Natural killer cell treated with Interleukin-12 subunit alpha and Interleukin-12 subunit beta and Interleukin-15 and Interleukin-18, amount 100 ng/mL, for 72 hours (primary cell): Measurements from ENCODE around the gene GFRA1. TPM values are rescaled to one million over a fixed set of nuclear protein-coding genes. Genes with fewer than 3 reads are reported as not detected.

Experiments
- ATAC-seq, 2 donors: fragments of 150-1000 bp; cut with Tn5 transposase in 1 of 2; sonication (Bioruptor Pico), chemical (Tn5 transposase) in 1 of 2; 2 replicates each; pipeline ENCODE4 v1.10.0; 2021
- DNase-seq: peaks from one replicate; pipeline ENCODE4 v3.0.0; 2022; ENCODE audit warnings: low spot score
- H3K27ac Mint-ChIP-seq, 2 donors: 1 replicate in 1 of 2; 2 replicates in 1 of 2; pipeline ENCODE4 v1.8.0; 2022; ENCODE audit warnings: mixed read lengths in 2 of 2, mild to moderate bottlenecking in 1 of 2, moderate library complexity in 1 of 2
- H3K27me3 Mint-ChIP-seq, 2 donors: 1 replicate in 1 of 2; 2 replicates in 1 of 2; pipeline ENCODE4 v1.8.0; 2022; ENCODE audit warnings: mixed read lengths in 2 of 2
- H3K36me3 Mint-ChIP-seq: one replicate; pipeline ENCODE4 v1.8.0; 2022; ENCODE audit warnings: mixed read lengths
- H3K4me1 Mint-ChIP-seq, 2 donors: 1 replicate in 1 of 2; 2 replicates in 1 of 2; pipeline ENCODE4 v1.8.0; 2022; ENCODE audit warnings: low read depth in 2 of 2, mixed read lengths in 2 of 2, mild to moderate bottlenecking in 1 of 2
- H3K4me3 Mint-ChIP-seq: one replicate; pipeline ENCODE4 v1.8.0; 2022; ENCODE audit warnings: mixed read lengths
- H3K9me3 Mint-ChIP-seq: 2 replicates; pipeline ENCODE4 v1.8.0; 2022; ENCODE audit warnings: mixed read lengths
- total RNA-seq, 2 donors: library from RNA; stranded (reverse); gene quantifications; one replicate each; pipeline ENCODE4 v1.2.3, GENCODE V29; 2022

The GFRA1 gene
- total RNA-seq, 2 donors from 2014 or later, result not detected

GRCh38 chr10:116287906-116288501 lies 15.0 kb upstream of the GFRA1 start:
- H3K4me3 Mint-ChIP-seq, result no peak overlapping the region
- no peak overlapping the region for H3K27ac Mint-ChIP-seq
- peaks cover 7% of the 10 kb centered on the region for H3K9me3 Mint-ChIP-seq
- H3K36me3 Mint-ChIP-seq, result no peaks in the 10 kb centered on the region
- no peaks in the 10 kb centered on the region for H3K4me1 Mint-ChIP-seq
- DNase-seq (no peak), ATAC-seq (no peak)
- no peaks in the 10 kb centered on the region for H3K27me3 Mint-ChIP-seq

- ATAC-seq, result no peak
- Mint-ChIP-seq H3K4me1 (no peaks in the 10 kb centered on the region), H3K9me3 (peaks cover 7% of the 10 kb centered on the region), H3K4me3 (no peak overlapping the region), H3K27ac (no peak overlapping the region), H3K36me3 (no peaks in the 10 kb centered on the region), H3K27me3 (no peaks in the 10 kb centered on the region)
- no peak for DNase-seq
These were observed 13.7 kb upstream of the GFRA1 start for GRCh38 chr10:116286626-116287200.

- Mint-ChIP-seq H3K27me3 (peaks cover 0 to 9% of the 10 kb centered on the region in 2 donors), H3K9me3 (no peaks in the 10 kb centered on the region), H3K27ac (no peak overlapping the region), H3K4me3 (no peak overlapping the region), H3K36me3 (peaks cover 5% of the 10 kb centered on the region), H3K4me1 (no peaks in the 10 kb centered on the region)
- no peak for DNase-seq
- ATAC-seq, result no peak
These were observed 8.8 kb upstream of the GFRA1 start for GRCh38 chr10:116281775-116282174.

GRCh38 chr10:116278846-116279245 lies 5.8 kb upstream of the GFRA1 start:
- H3K4me1 Mint-ChIP-seq, result no peaks in the 10 kb centered on the region
- DNase-seq (no peak), ATAC-seq (no peak)
- no peak overlapping the region for H3K4me3 Mint-ChIP-seq
- H3K9me3 Mint-ChIP-seq, result no peaks in the 10 kb centered on the region
- peaks cover 17 to 35% of the 10 kb centered on the region in 2 donors for H3K27me3 Mint-ChIP-seq
- no peak overlapping the region for H3K27ac Mint-ChIP-seq
- peaks cover 5% of the 10 kb centered on the region for H3K36me3 Mint-ChIP-seq

GRCh38 chr10:116276981-116277380 lies 4.0 kb upstream of the GFRA1 start:
- no peak for ATAC-seq
- Mint-ChIP-seq H3K36me3 (peaks cover 11% of the 10 kb centered on the region), H3K9me3 (no peaks in the 10 kb centered on the region), H3K27me3 (peaks cover 21 to 42% of the 10 kb centered on the region in 2 donors), H3K4me3 (no peak overlapping the region), H3K4me1 (peaks cover 0 to 5% of the 10 kb centered on the region in 2 donors), H3K27ac (no peak overlapping the region)
- no peak for DNase-seq

GRCh38 chr10:116274064-116274904 lies 1.3 kb upstream of the GFRA1 start:
- Mint-ChIP-seq H3K9me3 (no peaks in the 10 kb centered on the region), H3K36me3 (peaks cover 11% of the 10 kb centered on the region), H3K27ac (no peak overlapping the region), H3K4me1 (peaks cover 0 to 5% of the 10 kb centered on the region in 2 donors), H3K4me3 (no peak overlapping the region), H3K27me3 (peaks cover 25 to 53% of the 10 kb centered on the region in 2 donors)
- DNase-seq, result no peak
- no peak for ATAC-seq

- Mint-ChIP-seq H3K4me3 (no peak overlapping the region), H3K9me3 (no peaks in the 10 kb centered on the region), H3K4me1 (peaks cover 0 to 5% of the 10 kb centered on the region in 2 donors), H3K27ac (no peak overlapping the region), H3K36me3 (peaks cover 6% of the 10 kb centered on the region), H3K27me3 (peaks cover 29 to 56% of the 10 kb centered on the region in 2 donors)
- no peak for ATAC-seq
- DNase-seq, result no peak
These were observed 1.2 kb downstream of the GFRA1 start for GRCh38 chr10:116271593-116272439.

- no peak overlapping the region for H3K27ac Mint-ChIP-seq
- ATAC-seq (no peak), DNase-seq (no peak)
- no peaks in the 10 kb centered on the region for H3K9me3 Mint-ChIP-seq
- H3K36me3 Mint-ChIP-seq, result peaks cover 6% of the 10 kb centered on the region
- peaks cover 27 to 51% of the 10 kb centered on the region in 2 donors for H3K27me3 Mint-ChIP-seq
- H3K4me3 Mint-ChIP-seq, result no peak overlapping the region
- H3K4me1 Mint-ChIP-seq, result peaks cover 0 to 5% of the 10 kb centered on the region in 2 donors
These were observed 2.0 kb downstream of the GFRA1 start for GRCh38 chr10:116270771-116271592.

- H3K27ac Mint-ChIP-seq, result no peak overlapping the region
- peaks cover 0 to 5% of the 10 kb centered on the region in 2 donors for H3K4me1 Mint-ChIP-seq
- DNase-seq, result no peak
- H3K27me3 Mint-ChIP-seq, result peaks cover 26 to 44% of the 10 kb centered on the region in 2 donors
- peaks cover 6% of the 10 kb centered on the region for H3K36me3 Mint-ChIP-seq
- ATAC-seq, result no peak
- H3K4me3 Mint-ChIP-seq, result no peak overlapping the region
- no peaks in the 10 kb centered on the region for H3K9me3 Mint-ChIP-seq
These were observed 2.8 kb downstream of the GFRA1 start for GRCh38 chr10:116270126-116270770.

- ATAC-seq, result no peak
- Mint-ChIP-seq H3K27ac (no peak overlapping the region), H3K27me3 (peaks cover 20 to 38% of the 10 kb centered on the region in 2 donors), H3K36me3 (peaks cover 6% of the 10 kb centered on the region), H3K9me3 (no peaks in the 10 kb centered on the region), H3K4me1 (peaks cover 0 to 5% of the 10 kb centered on the region in 2 donors), H3K4me3 (no peak overlapping the region)
- DNase-seq, result no peak
These were observed 3.4 kb downstream of the GFRA1 start for GRCh38 chr10:116269619-116270018.

- no peak for ATAC-seq
- DNase-seq, result no peak
- no peaks in the 10 kb centered on the region for H3K9me3 Mint-ChIP-seq
- H3K36me3 Mint-ChIP-seq, result peaks cover 6% of the 10 kb centered on the region
- no peak overlapping the region for H3K4me3 Mint-ChIP-seq
- no peak overlapping the region for H3K27ac Mint-ChIP-seq
- peaks cover 15 to 31% of the 10 kb centered on the region in 2 donors for H3K27me3 Mint-ChIP-seq
- H3K4me1 Mint-ChIP-seq, result peaks cover 0 to 5% of the 10 kb centered on the region in 2 donors
These were observed 4.0 kb downstream of the GFRA1 start for GRCh38 chr10:116268976-116269375.

GRCh38 chr10:116265686-116266085 lies 7.3 kb downstream of the GFRA1 start:
- DNase-seq (no peak), ATAC-seq (no peak)
- no peaks in the 10 kb centered on the region for H3K36me3 Mint-ChIP-seq
- no peaks in the 10 kb centered on the region for H3K4me1 Mint-ChIP-seq
- peaks cover 12 to 23% of the 10 kb centered on the region in 2 donors for H3K27me3 Mint-ChIP-seq
- H3K27ac Mint-ChIP-seq, result no peak overlapping the region
- H3K4me3 Mint-ChIP-seq, result no peak overlapping the region
- no peaks in the 10 kb centered on the region for H3K9me3 Mint-ChIP-seq
